Gastroesophageal sphincter (tissue), 3 donors: ENCODE measurements around the gene MSANTD2.

Experiments
- CTCF ChIP-seq, 4 experiments: fragments of 200-600 bp in 2 of 4; fragments of 450-650 bp in 2 of 4; sonication (generic) in 1 of 4; IDR thresholded peaks; one replicate each; pipeline ENCODE4 v1.5.1; 2017 to 2019; ENCODE audit warnings: antibody characterized with exemption in 4 of 4, mild to moderate bottlenecking in 2 of 4, moderate library complexity in 2 of 4
- POLR2A ChIP-seq, 2 donors: fragments of 450-650 bp; IDR thresholded peaks; one replicate each; pipeline ENCODE4 v1.6.1; 2017; ENCODE audit warnings: antibody characterized with exemption in 2 of 2, mild to moderate bottlenecking in 2 of 2, moderate library complexity in 1 of 2
- POLR2AphosphoS5 ChIP-seq: sonication (generic); formaldehyde crosslinking; IDR thresholded peaks from one replicate; pipeline ENCODE4 v1.6.1; 2017; ENCODE audit warnings: antibody characterized with exemption

- no peak for TF ChIP-seq POLR2A (IDR thresholded peaks at IDR 0.05)
- no peak for TF ChIP-seq CTCF (IDR thresholded peaks at IDR 0.05)
- no peak for TF ChIP-seq POLR2AphosphoS5
Measured at GRCh38 chr11:124821995-124822730, 22.0 kb upstream of the MSANTD2 start.
